ENCODE measurements around the gene TLR9. TPM values are rescaled to one million over a fixed set of nuclear protein-coding genes. Genes with fewer than 3 reads are reported as not detected.

TLR9 gene
- total RNA-seq, 3 donors from 2014 or later, result 0.29 TPM; not detected in 2

DNA sequence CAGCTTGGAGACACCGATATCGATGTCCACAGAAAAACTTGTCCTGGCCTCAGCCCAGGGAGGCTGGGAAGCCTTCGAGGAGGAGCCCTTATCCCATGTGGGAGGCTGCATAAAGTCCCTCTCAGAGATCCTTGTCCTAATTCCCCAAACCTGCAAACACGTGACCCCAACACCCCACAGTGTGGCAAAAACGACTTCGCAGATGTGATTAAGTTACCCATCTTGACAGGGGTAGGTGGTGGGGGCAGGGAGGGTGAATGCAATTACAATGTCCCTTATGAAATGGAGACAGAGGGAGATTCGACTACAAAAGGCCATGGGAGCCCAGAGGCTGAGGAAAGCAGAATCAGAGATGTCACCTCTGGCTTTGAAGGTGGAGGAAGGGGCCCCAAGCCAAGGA, 2.3 kb upstream of the TLR9 start:
- H3K4me3 ChIP-seq, result no peak overlapping the region
- no peaks in the 10 kb centered on the region for H3K27me3 ChIP-seq
- no peaks in the 10 kb centered on the region for H3K9me3 ChIP-seq
- no peak for DNase-seq (ENCODE audit: low spot score in 2 of 2)
- TF ChIP-seq POLR2A (IDR thresholded peaks at IDR 0.05), result no peak
- TF ChIP-seq POLR2AphosphoS5 (IDR thresholded peaks at IDR 0.05), result no peak
- TF ChIP-seq, protein P1, sequence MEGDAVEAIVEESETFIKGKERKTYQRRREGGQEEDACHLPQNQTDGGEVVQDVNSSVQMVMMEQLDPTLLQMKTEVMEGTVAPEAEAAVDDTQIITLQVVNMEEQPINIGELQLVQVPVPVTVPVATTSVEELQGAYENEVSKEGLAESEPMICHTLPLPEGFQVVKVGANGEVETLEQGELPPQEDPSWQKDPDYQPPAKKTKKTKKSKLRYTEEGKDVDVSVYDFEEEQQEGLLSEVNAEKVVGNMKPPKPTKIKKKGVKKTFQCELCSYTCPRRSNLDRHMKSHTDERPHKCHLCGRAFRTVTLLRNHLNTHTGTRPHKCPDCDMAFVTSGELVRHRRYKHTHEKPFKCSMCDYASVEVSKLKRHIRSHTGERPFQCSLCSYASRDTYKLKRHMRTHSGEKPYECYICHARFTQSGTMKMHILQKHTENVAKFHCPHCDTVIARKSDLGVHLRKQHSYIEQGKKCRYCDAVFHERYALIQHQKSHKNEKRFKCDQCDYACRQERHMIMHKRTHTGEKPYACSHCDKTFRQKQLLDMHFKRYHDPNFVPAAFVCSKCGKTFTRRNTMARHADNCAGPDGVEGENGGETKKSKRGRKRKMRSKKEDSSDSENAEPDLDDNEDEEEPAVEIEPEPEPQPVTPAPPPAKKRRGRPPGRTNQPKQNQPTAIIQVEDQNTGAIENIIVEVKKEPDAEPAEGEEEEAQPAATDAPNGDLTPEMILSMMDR (IDR thresholded peaks at IDR 0.05), result no peak
- H3K4me1 ChIP-seq, result no peaks in the 10 kb centered on the region
- peaks cover 6% of the 10 kb centered on the region for H3K36me3 ChIP-seq
- H3K27ac ChIP-seq, result no peak overlapping the region
- intact Hi-C loops (cut with DNase I; ENCODE audit: low total_unique reads), result no loop called here

DNA sequence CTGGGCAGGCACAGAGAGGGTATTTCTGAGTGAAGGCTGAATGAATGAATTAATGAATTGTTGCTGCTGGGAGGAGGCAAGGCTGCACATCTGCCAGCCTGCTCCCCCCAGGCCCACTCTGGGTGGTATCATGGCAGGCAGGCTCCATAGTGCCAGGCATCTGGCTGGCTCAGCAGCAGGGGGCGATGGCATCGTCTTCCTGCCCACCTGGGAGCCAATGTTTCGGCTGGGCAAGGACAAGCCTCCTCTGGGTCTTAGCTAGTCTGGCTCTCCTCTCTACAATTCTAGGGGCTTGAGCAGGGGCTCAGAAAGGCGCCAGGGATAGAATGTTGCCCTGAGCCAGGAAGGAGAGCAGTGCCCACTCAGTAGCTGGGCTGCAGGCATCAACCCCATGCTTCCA, 1.7 kb upstream of the TLR9 start:
- H3K4me3 ChIP-seq, result no peak overlapping the region
- DNase-seq (ENCODE audit: low spot score in 2 of 2), result no peak
- intact Hi-C loops (cut with DNase I; ENCODE audit: low total_unique reads), result no loop called here
- TF ChIP-seq, protein P1 (IDR thresholded peaks at IDR 0.05), result no peak
- no peak for TF ChIP-seq POLR2AphosphoS5 (IDR thresholded peaks at IDR 0.05)
- no peaks in the 10 kb centered on the region for H3K9me3 ChIP-seq
- no peaks in the 10 kb centered on the region for H3K27me3 ChIP-seq
- H3K36me3 ChIP-seq, result peaks cover 6% of the 10 kb centered on the region
- peaks cover 0 to 2% of the 10 kb centered on the region in 2 donors for H3K4me1 ChIP-seq
- H3K27ac ChIP-seq, result no peak overlapping the region

DNA sequence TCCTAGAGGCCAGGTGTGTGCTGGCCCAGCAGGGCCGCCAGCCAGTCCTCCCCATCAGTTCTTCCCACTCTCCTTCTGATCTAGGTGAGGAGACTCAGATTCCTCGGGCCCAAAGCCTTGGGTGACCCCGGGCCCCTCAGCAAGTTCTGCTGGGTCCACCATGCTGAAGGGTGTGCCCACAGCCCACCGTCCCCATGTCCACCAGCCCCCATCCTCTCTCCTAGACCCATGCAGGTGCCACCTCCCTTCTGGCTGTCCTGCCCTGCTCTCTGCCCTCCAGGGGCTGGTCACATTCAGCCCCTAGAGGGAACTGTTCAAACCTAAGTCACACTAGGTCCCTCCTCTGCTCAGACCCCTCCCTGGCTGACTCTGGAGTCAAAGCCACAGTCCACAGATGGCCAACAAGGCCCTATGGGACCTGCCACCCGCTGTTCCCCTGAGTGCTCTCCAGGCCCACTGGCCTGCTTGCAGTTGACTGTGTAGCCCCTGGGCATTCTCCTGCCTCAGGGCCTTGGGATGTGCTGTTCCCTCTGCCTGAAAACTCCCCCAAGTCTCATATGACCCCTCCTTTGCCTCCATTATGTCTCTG, 878 bp upstream of the TLR9 start:
- intact Hi-C loops (cut with DNase I; ENCODE audit: low total_unique reads), result no loop called here
- Histone ChIP-seq H3K27me3 (no peaks in the 10 kb centered on the region), H3K36me3 (peaks cover 6% of the 10 kb centered on the region), H3K4me1 (peaks cover 2 to 5% of the 10 kb centered on the region in 2 donors), H3K9me3 (no peaks in the 10 kb centered on the region), H3K4me3 (no peak overlapping the region), H3K27ac (peak overlapping the region in 1 of 2 donors; percentile 32)
- TF ChIP-seq, protein P1 (IDR thresholded peaks at IDR 0.05), result no peak
- no peak for TF ChIP-seq POLR2AphosphoS5 (IDR thresholded peaks at IDR 0.05)
- TF ChIP-seq POLR2A (IDR thresholded peaks at IDR 0.05), result no peak
- no peak for DNase-seq (ENCODE audit: low spot score in 2 of 2)

DNA sequence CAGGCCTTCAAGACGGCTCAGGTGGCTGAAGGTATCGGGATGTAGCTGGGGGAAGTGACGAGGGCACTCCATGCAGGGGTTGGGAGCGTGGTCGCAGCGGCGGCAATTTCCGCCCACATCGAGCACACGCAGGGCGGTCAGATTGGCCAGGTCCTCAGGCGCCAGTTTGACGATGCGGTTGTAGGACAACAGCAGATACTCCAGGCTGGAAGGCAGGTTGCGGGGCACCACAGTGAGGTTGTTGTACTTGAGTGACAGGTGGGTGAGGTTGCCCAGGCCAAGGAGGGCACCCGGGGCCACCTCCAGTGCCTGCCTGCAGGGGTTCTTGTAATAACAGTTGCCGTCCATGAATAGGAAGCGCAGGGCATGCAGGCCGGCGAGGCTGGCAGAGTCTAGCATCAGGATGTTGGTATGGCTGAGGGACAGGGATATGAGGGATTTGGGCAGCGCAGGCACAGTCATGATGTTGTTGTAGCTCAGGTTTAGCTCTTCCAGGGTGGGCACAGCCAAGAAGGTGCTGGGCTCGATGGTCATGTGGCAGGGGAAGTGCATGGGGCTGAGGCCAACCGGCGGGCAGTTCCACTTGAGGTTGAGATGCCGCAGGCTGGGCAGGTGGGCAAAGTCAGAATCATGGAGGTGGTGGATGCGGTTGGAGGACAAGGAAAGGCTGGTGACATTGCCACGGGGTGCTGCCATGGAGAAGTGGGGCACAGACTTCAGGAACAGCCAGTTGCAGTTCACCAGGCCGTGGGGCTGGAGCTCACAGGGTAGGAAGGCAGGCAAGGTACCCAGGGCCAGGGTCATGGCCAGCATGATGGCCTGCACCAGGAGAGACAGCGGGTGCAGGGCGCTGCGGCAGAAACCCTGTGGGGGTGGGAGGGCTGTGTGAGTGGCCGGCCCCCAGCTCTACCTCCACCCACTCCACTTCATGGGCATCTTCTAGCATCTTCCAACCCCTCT, 1.7 kb downstream of the TLR9 start:
- intact Hi-C loops (cut with DNase I; ENCODE audit: low total_unique reads), result loop anchor here (5.0 kb wide), 1 partner anchor 261 kb away; no protein-coding TSS in a partner anchor
- H3K27me3 ChIP-seq, result no peaks in the 10 kb centered on the region
- peak in 1 of 2 donors; percentile 43 for DNase-seq (ENCODE audit: low spot score in 2 of 2)
- no peaks in the 10 kb centered on the region for H3K36me3 ChIP-seq
- no peak overlapping the region for H3K4me3 ChIP-seq
- no peak overlapping the region for H3K27ac ChIP-seq
- H3K4me1 ChIP-seq, result peaks cover 8 to 14% of the 10 kb centered on the region in 2 donors
- TF ChIP-seq, protein P1 (IDR thresholded peaks at IDR 0.05), result no peak
- TF ChIP-seq POLR2AphosphoS5 (IDR thresholded peaks at IDR 0.05) (no peak), POLR2A (IDR thresholded peaks at IDR 0.05) (no peak)
- no peaks in the 10 kb centered on the region for H3K9me3 ChIP-seq
